ENCODE data around the gene CLDND1.

- TF ChIP-seq, protein P1, sequence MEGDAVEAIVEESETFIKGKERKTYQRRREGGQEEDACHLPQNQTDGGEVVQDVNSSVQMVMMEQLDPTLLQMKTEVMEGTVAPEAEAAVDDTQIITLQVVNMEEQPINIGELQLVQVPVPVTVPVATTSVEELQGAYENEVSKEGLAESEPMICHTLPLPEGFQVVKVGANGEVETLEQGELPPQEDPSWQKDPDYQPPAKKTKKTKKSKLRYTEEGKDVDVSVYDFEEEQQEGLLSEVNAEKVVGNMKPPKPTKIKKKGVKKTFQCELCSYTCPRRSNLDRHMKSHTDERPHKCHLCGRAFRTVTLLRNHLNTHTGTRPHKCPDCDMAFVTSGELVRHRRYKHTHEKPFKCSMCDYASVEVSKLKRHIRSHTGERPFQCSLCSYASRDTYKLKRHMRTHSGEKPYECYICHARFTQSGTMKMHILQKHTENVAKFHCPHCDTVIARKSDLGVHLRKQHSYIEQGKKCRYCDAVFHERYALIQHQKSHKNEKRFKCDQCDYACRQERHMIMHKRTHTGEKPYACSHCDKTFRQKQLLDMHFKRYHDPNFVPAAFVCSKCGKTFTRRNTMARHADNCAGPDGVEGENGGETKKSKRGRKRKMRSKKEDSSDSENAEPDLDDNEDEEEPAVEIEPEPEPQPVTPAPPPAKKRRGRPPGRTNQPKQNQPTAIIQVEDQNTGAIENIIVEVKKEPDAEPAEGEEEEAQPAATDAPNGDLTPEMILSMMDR (IDR thresholded peaks at IDR 0.05) = no peak
- TF ChIP-seq POLR2A (IDR thresholded peaks at IDR 0.05) (no peak), EP300 (IDR thresholded peaks at IDR 0.05) (no peak), POLR2AphosphoS5 (IDR thresholded peaks at IDR 0.05) (no peak)
Observed at GRCh38 chr3:98548544-98548943, 25.8 kb upstream of the CLDND1 start.

All from stomach (tissue), 4 donors.